ENCODE results near the gene SPATC1L. TPM values are rescaled to one million over a fixed set of nuclear protein-coding genes. Genes with fewer than 3 reads are reported as not detected.
"Not testable (repeated sequence)": the region's sequence is repeated elsewhere in the genome, so short reads cannot be mapped to it uniquely, and the experiment has no call there.

The SPATC1L gene
- polyA plus RNA-seq, 3 donors: 3.3 to 6.7 (median 5.8) TPM

DNA sequence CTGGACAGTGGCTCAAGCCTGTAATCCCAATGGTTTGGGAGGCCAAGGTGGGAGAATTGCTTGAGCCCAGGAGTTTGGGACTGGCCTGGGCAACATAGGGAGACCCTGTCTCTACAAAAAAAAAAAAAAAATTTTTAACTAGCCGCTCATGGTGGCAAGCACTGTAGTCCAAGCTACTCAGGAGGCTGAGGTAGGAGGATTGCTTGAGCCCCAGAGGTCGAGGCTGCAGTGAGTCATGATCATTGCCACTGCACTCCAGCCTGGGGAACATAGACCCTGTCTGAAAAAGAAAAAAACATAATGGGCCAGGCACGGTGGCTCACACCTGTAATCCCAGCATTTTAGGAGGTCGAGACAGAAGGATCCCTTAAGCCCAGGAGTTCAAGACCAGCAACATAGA is 5.3 kb downstream of the SPATC1L start:
- WGBS (ENCODE audit: insufficient coverage): 100% methylated on average over 3 of the region's 4 CpGs
- H3K27me3 ChIP-seq (ENCODE audit: control insufficient read depth in 2 of 2, insufficient read depth in 2 of 2, low read length in 2 of 2): no peaks in the 10 kb centered on the region
- H4K20me1 ChIP-seq (ENCODE audit: insufficient read depth, low read length): no peaks in the 10 kb centered on the region
- peaks cover 5% of the 10 kb centered on the region for H3K4me1 Mint-ChIP-seq
- no peak overlapping the region for H3K27ac Mint-ChIP-seq
- H3K27ac ChIP-seq (ENCODE audit: low read depth in 1 of 2, low read length in 2 of 2): no peak overlapping the region
- TF ChIP-seq, protein P1, sequence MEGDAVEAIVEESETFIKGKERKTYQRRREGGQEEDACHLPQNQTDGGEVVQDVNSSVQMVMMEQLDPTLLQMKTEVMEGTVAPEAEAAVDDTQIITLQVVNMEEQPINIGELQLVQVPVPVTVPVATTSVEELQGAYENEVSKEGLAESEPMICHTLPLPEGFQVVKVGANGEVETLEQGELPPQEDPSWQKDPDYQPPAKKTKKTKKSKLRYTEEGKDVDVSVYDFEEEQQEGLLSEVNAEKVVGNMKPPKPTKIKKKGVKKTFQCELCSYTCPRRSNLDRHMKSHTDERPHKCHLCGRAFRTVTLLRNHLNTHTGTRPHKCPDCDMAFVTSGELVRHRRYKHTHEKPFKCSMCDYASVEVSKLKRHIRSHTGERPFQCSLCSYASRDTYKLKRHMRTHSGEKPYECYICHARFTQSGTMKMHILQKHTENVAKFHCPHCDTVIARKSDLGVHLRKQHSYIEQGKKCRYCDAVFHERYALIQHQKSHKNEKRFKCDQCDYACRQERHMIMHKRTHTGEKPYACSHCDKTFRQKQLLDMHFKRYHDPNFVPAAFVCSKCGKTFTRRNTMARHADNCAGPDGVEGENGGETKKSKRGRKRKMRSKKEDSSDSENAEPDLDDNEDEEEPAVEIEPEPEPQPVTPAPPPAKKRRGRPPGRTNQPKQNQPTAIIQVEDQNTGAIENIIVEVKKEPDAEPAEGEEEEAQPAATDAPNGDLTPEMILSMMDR (IDR thresholded peaks at IDR 0.05): no peak
- no peak overlapping the region for H3K9ac ChIP-seq (ENCODE audit: insufficient read depth, low read length, poor library complexity, severe bottlenecking)
- no peaks in the 10 kb centered on the region for H3K36me3 ChIP-seq (replicated peaks in 1 of 2; ENCODE audit: control insufficient read depth in 1 of 2, insufficient read depth in 2 of 2, low read length in 2 of 2)
- H3K4me1 ChIP-seq (ENCODE audit: control insufficient read depth in 1 of 2, insufficient read depth in 2 of 2, low read length in 2 of 2): peaks cover 2 to 4% of the 10 kb centered on the region in 2 donors
- H3K36me3 Mint-ChIP-seq: no peaks in the 10 kb centered on the region
- no peak overlapping the region for H3K4me3 ChIP-seq (replicated peaks in 1 of 3; ENCODE audit: low read depth in 2 of 3, low read length in 3 of 3)
- no peak overlapping the region for H3K4me2 ChIP-seq (replicated peaks; ENCODE audit: extremely low read depth, low read length, poor library complexity, severe bottlenecking)
- peaks cover 13 to 27% (median 20%) of the 10 kb centered on the region in 7 donors for H3K9me3 Mint-ChIP-seq
- no peaks in the 10 kb centered on the region for H3K79me2 ChIP-seq (ENCODE audit: insufficient read depth, low read length)
- peaks cover 2 to 7% (median 3%) of the 10 kb centered on the region in 3 donors for H3K27me3 Mint-ChIP-seq (ENCODE audit: low read depth in 3 of 3)
- no peak overlapping the region for H2AFZ ChIP-seq (ENCODE audit: insufficient read depth, low read depth, low read length, poor library complexity, severe bottlenecking)
- DNase-seq: no peak
- intact Hi-C loops (cut with micrococcal nuclease): no loop called here
- no peak overlapping the region for H3K4me3 Mint-ChIP-seq
- H3K9me3 ChIP-seq (replicated peaks in 1 of 2; ENCODE audit: control insufficient read depth in 1 of 2, insufficient read depth in 1 of 2, low read length in 2 of 2): peaks cover 0 to 10% of the 10 kb centered on the region in 2 donors

DNA sequence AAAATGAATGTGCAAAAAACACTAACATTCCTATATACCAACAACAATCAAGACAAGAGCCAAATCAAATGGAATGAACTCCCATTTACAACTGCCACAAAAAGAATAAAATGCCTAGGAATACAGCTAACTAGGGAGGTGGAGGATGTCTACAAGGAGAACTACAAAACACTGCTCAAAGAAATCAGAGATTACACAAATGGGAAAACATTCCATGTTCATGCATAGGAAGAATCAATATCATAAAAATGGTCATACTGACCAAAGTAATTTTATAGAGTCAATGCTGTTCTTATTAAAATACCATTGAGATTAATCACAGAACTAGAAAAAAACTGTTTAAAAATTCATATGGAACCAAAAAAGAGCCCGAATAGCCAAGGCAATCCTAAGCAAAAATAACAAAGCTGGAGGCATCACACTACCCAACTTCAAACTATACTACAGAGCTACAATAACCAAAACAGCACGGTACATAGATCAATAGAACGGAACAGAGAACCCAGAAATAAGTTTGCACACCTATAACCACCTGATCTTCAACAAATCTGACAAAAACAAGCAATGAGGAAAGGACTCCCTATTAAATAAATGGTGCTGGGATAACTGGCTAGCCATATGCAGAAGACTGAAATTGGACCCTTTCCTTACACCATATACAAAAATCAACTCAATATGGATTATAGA is 7.7 kb downstream of the SPATC1L start:
- 100% methylated on average over 1 of the region's 3 CpGs for WGBS (ENCODE audit: insufficient coverage)
- intact Hi-C loops (cut with micrococcal nuclease); H3K27ac Mint-ChIP-seq; H4K20me1 ChIP-seq (ENCODE audit: insufficient read depth, low read length); DNase-seq; H3K4me3 ChIP-seq (replicated peaks in 1 of 3; ENCODE audit: low read depth in 2 of 3, low read length in 3 of 3); H3K4me3 Mint-ChIP-seq; H2AFZ ChIP-seq (ENCODE audit: insufficient read depth, low read depth, low read length, poor library complexity, severe bottlenecking); H3K36me3 ChIP-seq (replicated peaks in 1 of 2; ENCODE audit: control insufficient read depth in 1 of 2, insufficient read depth in 2 of 2, low read length in 2 of 2); H3K4me1 Mint-ChIP-seq; H3K4me1 ChIP-seq (ENCODE audit: control insufficient read depth in 1 of 2, insufficient read depth in 2 of 2, low read length in 2 of 2); H3K36me3 Mint-ChIP-seq; H3K27ac ChIP-seq (ENCODE audit: low read depth in 1 of 2, low read length in 2 of 2); H3K79me2 ChIP-seq (ENCODE audit: insufficient read depth, low read length); H3K9ac ChIP-seq (ENCODE audit: insufficient read depth, low read length, poor library complexity, severe bottlenecking); H3K4me2 ChIP-seq (replicated peaks; ENCODE audit: extremely low read depth, low read length, poor library complexity, severe bottlenecking); H3K27me3 Mint-ChIP-seq (ENCODE audit: low read depth in 3 of 3); H3K27me3 ChIP-seq (ENCODE audit: control insufficient read depth in 2 of 2, insufficient read depth in 2 of 2, low read length in 2 of 2): not testable (repeated sequence)
- peaks cover 0 to 15% of the 10 kb centered on the region in 2 donors for H3K9me3 ChIP-seq (replicated peaks in 1 of 2; ENCODE audit: control insufficient read depth in 1 of 2, insufficient read depth in 1 of 2, low read length in 2 of 2)
- H3K9me3 Mint-ChIP-seq: peaks cover 17 to 32% (median 22%) of the 10 kb centered on the region in 7 donors

All from CD14-positive monocyte (primary cell).